Activated CD8-positive, alpha-beta memory T cell treated with anti-CD3 and anti-CD28 coated beads, Interleukin-2, amount 50 U/mL, for 24 hours (primary cell): ENCODE measurements around the gene SLC25A41.
"Not testable (repeated sequence)": the region's sequence is repeated elsewhere in the genome, so short reads cannot be mapped to it uniquely, and the experiment has no call there.

ENCODE experiments used
- DNase-seq: peaks from one replicate; pipeline ENCODE4 v3.0.0-alpha.2; 2020; ENCODE audit errors: extremely low read depth

SLC25A41 gene

GRCh38 chr19:6428692-6429418 lies 4.7 kb downstream of the SLC25A41 start:
- DNase-seq: not testable (repeated sequence)

GRCh38 chr19:6427131-6427530 lies 6.4 kb downstream of the SLC25A41 start:
- no peak for DNase-seq

DNA sequence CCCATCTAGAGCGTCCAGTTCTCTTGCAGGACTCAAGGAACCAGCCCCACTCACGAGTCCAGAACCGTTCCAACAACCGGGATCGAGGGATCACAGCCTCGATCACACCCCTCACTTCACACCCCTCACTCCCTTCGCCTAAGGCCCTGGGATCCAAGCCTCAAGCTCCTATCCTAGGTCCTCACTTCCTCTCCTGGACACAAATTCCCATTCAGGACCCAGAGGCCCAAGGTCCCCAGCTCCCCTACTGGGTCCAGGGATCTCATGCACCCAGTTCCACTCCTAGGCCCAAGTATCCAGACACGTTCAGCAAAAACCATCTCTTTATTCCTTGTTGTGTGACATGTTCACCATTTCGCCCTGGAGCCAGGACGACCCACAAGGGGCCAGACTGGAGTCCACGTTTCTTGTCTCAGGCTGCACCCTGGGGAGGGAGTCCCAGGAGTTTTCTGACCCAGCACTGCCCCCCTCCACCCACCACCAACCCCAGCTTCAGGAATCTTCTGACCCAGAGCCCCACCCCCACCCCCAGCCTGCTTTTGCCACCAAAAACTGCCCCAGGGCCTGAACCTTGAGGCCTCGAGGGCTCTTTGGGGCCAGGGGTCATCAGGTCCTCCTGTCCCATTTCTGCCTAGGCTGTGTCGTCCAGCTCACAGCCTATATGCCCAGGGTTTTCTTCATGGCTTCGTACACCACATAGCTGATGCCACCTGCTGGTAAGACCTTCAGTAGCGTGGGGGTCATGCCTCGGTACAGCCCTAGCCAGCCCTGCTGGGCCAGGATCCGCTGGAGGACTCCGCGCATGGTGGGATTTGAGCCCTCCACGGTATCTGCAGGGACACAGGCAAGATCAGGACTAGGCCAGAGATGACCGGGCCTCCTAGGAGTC lies 7.6 kb downstream of the SLC25A41 start:
- no peak for DNase-seq

- peak; percentile 98 for DNase-seq
Measured at GRCh38 chr19:6424939-6425731, 8.4 kb downstream of the SLC25A41 start.

DNA sequence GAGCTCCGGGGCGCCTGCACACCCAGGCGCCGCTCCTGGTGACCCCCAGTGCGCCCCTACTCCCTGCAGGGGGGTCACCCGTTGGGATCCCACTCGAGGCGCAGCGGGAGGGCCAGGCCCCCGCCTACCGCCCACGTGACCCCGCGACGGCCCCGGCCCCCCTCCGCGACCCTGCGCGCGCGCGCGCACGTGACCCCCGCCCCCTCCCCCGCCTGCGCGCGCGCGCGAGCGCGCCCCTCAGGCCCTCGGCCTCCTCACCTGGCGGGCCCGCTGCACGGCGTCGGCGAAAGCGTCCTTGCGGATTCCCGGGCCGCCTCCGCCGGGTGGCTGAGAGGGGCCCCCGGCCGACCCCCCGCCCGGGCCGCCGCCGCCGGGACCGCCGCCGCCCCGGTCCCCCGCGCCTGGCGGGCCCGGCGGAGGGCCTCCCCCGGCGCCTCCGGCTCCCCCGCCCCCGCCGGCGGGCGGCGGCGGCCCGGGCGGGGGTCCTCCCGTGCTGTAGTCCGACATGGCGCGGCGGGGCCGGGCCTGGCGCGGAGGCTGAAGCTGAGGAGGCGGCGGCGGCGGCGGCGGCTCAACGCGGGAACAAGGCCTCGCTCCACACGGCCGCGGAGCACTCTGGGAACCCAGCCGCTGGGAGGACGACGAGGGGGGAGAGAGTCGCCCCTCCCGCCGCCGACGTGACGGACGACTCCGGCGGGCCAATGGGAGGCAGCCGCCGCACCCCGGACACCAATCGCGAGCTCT lies 9.2 kb downstream of the SLC25A41 start, which contains the start of gene KHSRP:
Gene KHSRP, minus strand, starts transcription at position 617 of the 744 bp plus-strand sequence. Its CDS starts 110 bp downstream, at position 507.
- no peak for DNase-seq

- no peak for DNase-seq
Measured at GRCh38 chr19:6423499-6424194, 9.9 kb downstream of the SLC25A41 start.

GRCh38 chr19:6421075-6422014 lies 12.2 kb downstream of the SLC25A41 start:
- no peak for DNase-seq

DNA sequence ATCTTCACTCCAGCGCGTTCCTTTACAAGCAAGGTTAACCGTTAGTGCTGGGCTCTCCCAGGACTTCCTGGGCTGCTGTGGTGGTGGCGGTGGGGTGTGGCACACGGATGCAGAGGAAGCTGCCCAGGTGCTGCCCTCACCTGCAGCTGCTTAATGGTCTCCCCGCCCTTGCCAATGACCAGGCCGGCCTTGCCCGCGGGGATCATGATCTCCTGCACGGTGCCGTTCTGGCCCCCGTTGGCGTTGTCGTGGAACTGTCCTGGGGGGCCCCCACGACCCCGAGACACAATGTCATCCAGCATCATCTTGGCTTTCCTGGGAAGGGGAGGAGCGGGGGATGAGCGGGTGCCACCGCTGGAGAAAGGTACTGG lies 15.0 kb downstream of the SLC25A41 start:
- DNase-seq: no peak

GRCh38 chr19:6417713-6418561 lies 15.6 kb downstream of the SLC25A41 start:
- no peak for DNase-seq

DNA sequence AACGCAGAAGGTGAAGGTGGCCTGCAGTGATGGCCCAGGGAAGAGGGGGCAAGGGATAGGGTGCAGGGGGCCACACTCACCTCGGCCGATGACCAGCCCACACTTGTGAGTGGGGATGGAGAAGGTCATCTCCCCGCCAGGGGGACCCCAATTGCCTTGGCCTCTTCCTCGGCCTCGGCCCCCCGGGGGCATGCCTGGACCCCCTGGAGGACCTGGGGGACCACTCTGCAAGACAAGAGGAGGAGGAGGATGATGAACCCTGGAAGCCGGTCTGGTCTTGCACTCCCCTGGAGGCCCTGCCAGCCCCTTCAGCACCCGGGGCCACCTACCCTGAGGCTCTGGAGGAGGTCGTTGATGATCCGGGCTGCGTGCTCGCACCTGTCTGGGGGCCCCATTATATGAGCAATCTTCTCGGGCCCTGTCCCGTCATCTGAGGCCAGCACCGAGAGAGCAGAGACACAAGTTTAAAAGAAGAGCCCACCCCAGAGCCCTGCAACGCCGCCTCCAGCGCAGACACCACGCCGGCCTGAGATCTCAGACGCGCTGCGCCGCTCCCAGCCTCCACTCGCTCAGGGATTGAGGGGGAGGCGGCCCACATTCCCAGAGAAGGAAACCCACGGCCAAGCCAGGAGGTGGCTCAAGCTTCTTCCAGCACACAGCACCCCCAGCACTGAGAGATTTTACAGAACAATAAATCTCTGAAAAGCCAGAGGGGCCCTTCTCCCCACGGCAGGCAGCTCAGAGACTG lies 16.7 kb downstream of the SLC25A41 start:
- DNase-seq: no peak

DNA sequence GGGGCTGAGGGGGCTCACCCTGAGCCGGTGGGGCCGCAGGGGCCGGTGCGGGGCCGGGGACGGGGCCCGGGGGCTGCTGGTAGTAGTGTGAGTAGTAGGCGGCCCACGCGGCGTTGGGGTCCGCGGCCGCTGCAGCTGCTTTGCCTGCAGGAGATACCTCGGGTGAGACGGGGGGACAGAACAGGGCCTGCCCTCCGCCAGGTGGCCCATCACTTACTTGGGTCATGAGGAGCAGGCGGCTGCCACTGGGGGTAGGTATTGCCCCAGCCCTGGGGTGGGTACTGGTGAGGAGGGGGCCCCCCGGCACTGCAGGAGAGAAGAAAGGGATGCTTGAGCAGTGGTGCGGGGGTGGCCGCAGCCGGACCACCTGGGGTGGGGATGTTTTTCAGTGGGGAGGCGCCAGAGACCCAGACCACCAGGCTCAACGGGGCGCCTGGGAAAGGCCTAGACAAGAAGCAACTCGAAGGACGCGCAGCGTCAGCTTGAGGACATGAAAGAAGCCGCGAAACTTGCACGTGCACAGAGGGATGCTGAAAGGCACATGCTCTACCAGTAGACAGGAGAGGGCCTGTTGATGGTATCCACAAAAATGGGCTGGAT lies 17.9 kb downstream of the SLC25A41 start:
- no peak for DNase-seq

DNA sequence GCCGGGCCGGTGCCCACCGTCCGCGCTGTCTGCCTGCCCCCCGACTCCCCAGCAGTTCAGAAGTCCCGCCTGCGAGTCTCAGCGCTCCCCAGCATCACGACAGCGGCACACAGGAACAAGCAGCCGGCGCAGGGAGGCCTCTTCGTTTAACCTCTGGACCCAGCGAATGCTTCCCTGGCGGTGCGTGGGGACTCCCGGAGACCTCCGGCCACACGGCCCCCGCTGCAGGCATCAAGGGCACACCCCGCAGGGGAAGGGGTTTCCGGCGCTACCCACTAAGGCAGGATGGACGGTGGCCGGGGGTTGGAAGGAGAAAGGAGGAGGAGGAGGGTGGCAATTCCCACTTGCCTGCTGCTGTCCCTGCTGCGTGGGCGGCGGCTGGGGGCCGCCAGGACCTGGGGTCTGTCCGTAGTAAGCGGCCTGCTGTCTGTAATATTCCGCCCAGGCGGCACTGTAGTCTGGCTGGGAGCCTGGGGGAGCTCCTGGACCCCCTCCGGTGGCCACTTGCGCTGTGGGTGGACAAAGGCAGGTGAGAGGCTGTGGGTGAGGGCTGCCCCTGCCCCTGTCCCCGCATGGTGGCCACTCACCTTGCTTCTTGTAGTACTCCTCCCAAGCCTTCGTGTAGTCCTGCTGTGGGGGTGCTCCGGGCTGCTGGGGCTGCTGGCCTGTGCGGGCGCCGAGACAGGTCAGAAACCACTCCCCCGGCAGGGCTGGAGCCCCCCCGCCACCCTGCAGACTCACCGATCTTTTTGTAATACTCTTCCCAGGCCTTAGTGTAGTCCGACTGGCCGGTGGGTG lies 18.6 kb downstream of the SLC25A41 start:
- DNase-seq: no peak

- DNase-seq: no peak
Measured at GRCh38 chr19:6413721-6414643, 19.6 kb downstream of the SLC25A41 start.

DNA sequence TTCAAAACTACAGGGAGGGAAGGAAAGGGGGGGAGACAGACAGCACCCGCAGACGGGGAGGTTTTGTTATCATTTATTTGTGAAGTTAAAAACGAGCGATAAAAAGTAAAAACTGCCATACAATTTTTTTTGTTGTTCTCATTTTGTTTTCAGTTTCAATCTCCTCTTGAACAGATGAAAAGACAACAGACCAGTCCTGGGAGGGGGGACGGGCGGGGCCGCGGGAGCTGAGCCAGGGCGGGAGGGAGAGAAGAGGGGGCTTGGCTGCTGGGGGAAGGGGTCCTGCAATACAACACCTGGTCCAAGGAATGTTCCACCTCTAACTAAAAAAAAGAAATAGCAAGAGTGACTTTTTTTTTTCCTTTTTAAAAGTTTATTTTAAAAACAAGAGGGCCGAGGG lies 20.3 kb downstream of the SLC25A41 start:
- DNase-seq: no peak

DNA sequence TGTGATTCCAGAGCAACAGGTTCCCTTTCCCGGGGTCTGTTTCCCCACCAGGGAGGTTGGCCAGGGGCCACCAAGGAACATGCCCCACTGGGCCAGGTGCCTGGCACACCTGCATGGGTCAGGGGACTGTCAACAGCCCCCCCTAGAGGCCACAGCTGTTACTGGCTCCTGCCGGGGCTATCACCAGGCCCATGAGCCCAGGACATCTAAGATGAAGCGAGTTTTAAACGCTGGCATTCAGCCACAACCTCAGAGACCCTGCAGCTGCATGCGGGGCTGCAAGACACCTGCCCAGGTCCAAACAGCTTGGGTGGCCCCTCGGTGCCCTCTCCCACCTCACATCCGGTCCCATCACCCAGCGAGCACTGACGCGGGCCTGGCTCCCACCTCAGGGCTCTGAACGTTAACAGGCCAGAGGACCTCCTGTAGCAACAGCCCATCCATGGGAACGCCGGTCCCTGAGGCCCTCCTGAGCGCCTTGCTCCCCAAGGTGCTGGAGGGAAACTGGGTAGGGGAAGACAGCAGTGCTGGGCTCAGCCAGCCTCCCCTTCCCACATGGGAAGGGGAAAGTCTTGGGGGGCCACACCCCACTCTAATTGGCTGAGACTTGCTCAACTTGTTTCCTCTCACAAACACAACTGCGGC lies 21.0 kb downstream of the SLC25A41 start:
- no peak for DNase-seq
